NCI-H2081 (cell line): Measurements from ENCODE around the gene STXBP1.
A peak's percentile ranks its signal among the peaks of the same experiment; 100 is the strongest.

Experiments
- DNase-seq, 2 experiments: peaks; one replicate each; lab custom pipeline; 2025; lab: John Stamatoyannopoulos, UW

Gene STXBP1

GRCh38 chr9:127654619-127655018, 42.5 kb downstream of the STXBP1 start:
- DNase-seq: no peak

DNA sequence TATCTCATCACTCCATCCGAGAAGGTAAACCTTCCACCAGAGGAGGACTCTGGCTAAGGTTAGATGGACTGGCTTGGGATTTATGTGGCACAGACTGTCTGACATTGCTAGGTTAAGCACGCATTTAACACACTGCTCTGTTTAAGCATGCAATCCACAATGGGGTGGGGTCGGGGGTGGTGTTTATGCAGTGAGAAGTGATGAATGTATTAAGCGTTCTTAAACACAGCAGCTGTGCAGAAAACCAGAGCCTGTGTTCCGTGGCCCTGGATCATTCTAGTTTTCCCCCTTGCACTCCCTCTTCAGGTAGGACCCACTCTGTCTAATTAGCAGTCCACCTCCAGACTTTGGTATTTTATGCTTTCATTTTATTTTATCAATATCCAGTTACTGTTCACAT, 46.4 kb downstream of the STXBP1 start:
- no peak for DNase-seq

DNA sequence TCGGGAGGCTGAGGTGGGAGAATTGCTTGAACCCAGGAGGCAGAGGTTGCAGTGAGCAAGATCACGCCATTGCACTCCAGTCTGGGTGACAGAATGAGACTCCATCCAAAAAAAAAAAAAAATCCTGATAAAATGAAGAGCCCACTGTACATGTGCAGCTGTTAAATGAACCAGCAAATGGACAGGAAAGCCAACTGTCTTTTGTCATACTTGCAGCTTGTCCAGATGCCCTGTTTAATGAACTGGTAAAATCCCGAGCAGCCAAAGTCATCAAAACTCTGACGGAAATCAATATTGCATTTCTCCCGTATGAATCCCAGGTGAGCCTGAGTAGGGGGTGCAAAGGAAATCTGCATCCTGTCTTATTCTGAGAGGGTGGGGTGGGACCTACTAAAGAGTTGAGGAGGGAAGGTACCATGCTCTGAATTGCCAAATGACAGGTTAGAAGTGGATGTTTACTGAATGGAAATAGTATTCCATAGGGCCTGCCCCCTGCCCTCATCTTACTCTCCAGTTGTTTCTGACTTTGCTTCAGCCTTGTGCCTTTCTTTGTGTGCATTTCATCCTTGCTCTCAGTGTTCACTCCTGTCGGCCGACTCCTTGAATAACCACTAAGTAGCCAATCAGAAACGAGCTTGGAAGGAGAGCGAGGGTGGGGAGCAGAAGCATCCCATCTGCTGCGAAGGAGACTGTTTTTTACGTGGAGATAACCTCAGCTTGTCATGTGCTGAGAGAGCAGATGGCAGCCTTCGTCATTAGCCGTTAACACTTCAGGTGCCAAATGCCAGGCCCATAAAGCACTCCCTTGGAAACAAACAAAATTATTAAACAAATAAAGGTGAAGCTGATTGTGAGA, 49.0 kb downstream of the STXBP1 start:
- peak; percentile 40 to 76 for DNase-seq

DNA sequence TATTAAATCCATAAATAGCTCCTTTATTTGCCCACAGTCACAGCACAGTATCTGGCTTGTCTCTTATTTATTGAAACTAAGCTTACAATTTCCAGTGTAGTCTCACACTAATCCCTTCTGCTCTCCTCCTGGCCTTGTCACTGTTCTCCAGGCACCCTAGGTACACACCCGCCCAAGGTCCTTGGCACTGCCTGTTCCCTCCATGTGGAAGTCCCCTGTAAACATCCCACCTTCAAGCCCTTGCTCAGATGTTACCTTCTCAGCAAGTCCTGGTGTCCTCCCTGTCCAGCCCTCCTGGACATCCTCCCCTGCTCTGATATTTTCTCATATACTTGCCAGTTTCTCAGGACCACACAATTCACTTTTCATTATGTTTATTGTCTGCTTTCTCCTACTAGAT, 50.5 kb downstream of the STXBP1 start:
- DNase-seq: no peak

DNA sequence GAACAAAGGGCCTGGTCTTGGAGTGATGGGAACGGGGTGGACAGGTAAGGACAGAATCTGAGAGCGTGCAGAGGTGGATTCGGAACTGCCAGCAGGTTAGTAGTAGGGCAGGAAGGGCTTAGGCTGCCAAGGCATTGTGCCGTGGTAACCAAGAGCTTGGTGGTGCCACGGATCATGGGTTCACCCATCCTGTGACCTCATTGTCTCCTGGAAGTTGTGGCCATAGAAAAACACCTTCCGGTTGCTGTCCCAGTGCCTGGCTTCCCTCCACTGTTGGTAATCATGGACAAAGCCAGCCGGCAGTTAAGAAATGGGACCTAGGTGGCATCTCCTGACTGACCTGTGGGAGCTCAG, 52.2 kb downstream of the STXBP1 start:
- DNase-seq: no peak

DNA sequence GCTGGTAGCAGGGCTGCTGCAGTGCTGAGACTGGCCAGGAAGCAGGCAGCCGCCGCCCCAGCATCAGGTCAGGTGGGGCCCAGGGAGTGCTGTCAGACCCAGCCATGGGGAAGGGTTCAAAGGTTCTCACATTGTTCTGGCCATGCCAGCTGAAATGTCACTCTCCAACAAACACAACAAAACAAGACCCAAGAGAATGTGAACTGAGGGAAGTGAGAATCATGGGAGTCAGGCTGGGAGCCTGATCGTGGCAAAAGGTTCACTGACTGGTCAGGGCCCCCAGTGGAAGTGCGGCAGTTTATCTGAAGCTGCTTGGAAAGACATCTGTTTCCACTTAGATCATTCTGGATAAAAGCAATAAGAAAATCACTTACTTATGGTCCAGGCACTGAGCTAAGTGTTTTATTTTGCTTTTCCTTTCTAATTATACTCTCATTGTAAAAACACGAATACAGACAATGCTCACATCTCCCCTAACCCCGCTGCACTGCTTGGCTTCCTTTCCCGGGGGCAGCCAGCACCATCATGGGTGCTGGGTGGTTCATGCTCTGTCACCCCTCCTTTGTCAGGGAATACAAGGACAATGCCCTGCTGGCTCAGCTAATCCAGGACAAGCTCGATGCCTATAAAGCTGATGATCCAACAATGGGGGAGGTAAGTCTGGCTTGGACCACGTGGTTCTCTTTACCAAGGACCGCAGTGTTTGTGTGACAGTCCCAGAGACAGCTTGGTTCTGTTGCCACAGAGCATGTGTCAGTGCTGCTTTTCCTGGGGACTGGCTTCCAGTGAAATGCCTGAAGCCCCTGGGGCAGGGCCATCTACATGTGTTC, 52.8 kb downstream of the STXBP1 start:
- DNase-seq: no peak

- no peak for DNase-seq
Measured at GRCh38 chr9:127667127-127667844, 55.2 kb downstream of the STXBP1 start.

- DNase-seq: no peak
Measured at GRCh38 chr9:127667906-127668305, 55.8 kb downstream of the STXBP1 start.

DNA sequence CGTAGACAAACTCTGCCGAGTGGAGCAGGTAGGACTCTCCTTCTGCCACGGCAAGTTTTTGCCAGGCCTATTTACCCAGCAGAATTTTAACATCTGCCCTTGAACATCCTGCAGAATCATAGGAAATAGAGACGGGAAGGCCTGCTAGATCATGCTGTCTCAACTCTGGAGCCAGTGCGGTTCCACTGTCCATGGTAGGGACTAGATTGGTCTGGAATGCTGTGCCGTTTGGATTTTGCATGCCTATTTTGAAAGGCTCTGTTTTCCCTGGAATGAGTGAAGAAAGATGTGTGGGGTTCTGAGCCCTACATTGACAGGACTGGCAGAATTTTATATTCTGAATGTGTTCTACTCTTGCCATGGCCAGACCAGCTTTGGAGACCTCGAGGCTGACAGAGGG, 61.2 kb downstream of the STXBP1 start:
- no peak for DNase-seq

GRCh38 chr9:127676638-127677037, 64.6 kb downstream of the STXBP1 start:
- no peak for DNase-seq

- DNase-seq: no peak
Measured at GRCh38 chr9:127679506-127679905, 67.4 kb downstream of the STXBP1 start.

- no peak for DNase-seq
Measured at GRCh38 chr9:127680226-127680625, 68.1 kb downstream of the STXBP1 start.

GRCh38 chr9:127680846-127681245, 68.8 kb downstream of the STXBP1 start:
- no peak for DNase-seq

DNA sequence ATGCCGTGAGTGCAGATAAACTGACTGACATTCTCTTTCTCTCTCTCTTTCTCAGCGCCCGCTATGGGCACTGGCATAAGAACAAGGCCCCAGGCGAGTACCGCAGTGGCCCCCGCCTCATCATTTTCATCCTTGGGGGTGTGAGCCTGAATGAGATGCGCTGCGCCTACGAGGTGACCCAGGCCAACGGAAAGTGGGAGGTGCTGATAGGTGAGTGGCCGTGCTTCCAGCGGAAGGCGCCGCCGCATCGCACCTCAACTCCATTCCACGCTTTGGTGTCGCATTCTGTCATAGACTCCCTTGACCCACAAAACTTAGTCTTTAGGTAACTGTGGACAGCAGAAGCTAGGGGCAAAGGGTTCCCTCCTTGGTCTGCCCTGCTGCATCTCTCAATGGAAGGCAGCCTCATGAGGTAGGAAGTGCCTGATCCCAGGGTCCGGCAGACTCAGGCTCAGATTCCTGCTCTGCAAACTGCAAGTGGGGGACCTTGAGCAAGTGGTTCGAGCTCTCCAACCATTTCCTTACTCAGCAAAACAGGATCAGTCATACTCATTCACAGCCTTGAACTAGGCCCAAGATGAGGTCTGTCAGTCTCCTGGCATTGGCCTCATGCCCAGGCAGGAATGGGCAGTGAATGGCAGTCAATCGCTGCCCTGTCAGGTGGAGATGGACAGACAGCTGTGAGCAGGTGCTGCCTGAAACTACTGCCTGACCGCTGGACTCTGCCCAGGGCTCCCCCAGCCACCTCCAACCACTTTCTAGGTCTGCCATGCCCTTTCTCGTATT, 70.5 kb downstream of the STXBP1 start:
- no peak for DNase-seq

DNA sequence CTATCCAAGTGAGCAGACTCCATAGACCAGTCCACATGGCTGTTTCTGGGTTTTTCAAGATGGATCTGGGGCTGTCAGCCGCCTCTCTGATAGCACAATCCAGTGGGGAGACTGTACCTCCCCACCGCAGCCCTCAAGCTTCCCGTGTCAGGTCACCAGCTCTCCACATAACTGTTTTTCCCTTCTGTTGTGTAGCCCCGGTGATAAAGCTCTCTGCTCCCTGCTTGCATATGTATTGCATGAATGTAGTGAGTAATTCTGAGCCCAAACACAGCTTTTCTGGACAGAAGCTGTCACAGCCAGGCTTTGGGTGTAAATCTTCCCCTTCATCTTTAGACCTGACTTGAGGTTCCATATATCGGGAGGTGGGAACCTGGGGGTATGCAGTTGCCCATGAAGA, 71.6 kb downstream of the STXBP1 start:
- no peak for DNase-seq

- DNase-seq: no peak
Measured at GRCh38 chr9:127684576-127684975, 72.5 kb downstream of the STXBP1 start.

GRCh38 chr9:127686461-127687393, 74.7 kb downstream of the STXBP1 start:
- peak; percentile 7 to 46 for DNase-seq

DNA sequence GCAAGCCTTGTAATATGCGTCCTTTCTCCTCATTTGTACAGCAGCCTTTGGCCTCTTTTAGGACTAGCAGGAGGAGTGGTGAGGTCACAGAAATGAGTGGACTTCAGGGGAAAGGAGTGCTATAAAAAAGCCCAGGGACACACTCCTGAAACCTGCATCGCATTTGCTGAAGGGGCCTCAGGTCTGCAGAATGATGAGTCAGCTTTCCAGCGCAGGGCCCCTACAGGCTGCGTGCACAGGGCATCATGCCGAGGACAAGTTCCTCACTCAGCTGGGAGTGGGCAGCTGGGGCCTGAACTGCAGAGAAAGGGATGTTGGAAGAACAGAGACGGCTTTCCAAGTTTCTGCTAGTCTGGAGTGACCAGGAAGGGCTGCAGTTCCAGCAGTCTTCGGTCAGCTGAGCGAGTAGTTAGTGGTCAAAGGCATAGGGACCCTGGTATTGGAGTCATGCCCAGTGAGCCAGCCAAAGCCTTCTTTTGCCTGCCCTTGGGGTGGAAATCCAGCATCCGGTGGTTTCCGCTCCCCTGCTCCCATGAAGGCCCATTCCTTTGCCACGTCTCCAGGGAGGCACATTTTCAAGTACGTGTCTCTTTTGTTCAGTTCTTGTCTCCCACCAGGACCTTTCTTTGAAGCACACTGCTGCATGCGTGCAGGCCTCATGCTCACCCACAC, 77.4 kb downstream of the STXBP1 start:
- no peak for DNase-seq

DNA sequence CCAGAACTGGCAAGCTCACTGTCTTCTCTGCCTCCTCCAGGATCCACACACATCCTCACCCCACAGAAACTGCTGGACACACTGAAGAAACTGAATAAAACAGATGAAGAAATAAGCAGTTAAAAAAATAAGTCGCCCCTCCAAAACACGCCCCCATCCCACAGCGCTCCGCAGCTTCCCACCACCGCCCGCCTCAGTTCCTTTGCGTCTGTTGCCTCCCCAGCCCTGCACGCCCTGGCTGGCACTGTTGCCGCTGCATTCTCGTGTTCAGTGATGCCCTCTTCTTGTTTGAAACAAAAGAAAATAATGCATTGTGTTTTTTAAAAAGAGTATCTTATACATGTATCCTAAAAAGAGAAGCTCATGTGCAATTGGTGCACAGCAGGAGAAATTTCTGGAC, 78.7 kb downstream of the STXBP1 start:
- no peak for DNase-seq

DNA sequence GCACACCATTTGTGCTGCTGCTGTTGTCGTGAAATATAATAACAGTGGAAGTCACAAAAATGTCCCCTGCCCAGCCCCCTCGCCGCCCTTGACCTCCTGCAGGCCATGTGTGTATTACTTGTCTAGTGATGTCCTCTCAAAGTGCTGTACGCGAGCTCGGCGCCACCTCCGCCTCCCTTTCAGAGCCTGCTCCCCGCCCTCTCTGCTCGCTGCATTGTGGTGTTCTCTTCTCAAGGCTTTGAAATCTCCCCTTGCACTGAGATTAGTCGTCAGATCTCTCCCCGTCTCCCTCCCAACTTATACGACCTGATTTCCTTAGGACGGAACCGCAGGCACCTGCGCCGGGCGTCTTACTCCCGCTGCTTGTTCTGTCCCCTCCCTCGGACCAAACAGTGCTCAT, 80.0 kb downstream of the STXBP1 start:
- no peak for DNase-seq
